Fibroblast of skin of right quadriceps (primary cell): Measurements from ENCODE around the gene ADAM23.

Experiments used
- DNase-seq: peaks from one replicate; pipeline ENCODE4 v3.0.0-alpha.2; 2013

Gene ADAM23

DNA sequence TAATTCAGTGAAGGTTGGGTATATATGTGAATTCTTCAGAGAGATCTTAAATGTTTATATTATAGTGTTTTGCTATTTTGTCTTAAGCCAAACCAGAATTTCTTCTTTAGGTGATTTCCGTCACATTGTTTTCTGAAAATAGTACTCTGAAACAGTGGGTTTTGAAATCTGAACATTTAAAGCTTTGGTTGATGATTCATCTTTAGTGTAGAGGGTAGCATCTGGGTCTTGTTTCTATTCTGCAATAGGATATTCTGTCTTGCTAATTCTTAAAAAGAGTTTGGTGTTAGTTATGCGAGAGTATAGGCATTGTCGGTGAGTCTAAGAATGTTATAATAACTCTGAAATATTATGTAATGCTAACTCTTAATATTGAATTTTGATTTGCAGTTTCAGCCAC lies 129.4 kb downstream of the ADAM23 start:
- DNase-seq: no peak

DNA sequence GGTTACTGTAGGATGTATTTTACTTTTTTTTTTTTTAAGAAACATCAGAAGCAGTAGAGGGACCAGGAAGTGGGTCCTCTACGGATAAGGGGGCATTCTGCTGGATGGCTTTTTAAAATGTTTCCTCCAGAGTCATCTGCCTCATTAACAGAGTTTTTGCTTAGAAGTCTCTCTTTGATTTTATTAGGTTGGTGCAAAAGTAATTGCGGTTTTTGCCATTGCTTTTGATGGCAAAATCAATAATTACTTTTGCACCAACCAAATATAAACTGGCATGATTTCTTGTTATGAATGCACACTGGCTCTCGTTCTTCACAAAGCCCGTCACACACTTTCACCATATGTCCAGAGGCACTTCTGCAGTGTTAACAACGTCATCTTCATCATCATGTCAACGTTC lies 130.5 kb downstream of the ADAM23 start:
- DNase-seq: no peak

DNA sequence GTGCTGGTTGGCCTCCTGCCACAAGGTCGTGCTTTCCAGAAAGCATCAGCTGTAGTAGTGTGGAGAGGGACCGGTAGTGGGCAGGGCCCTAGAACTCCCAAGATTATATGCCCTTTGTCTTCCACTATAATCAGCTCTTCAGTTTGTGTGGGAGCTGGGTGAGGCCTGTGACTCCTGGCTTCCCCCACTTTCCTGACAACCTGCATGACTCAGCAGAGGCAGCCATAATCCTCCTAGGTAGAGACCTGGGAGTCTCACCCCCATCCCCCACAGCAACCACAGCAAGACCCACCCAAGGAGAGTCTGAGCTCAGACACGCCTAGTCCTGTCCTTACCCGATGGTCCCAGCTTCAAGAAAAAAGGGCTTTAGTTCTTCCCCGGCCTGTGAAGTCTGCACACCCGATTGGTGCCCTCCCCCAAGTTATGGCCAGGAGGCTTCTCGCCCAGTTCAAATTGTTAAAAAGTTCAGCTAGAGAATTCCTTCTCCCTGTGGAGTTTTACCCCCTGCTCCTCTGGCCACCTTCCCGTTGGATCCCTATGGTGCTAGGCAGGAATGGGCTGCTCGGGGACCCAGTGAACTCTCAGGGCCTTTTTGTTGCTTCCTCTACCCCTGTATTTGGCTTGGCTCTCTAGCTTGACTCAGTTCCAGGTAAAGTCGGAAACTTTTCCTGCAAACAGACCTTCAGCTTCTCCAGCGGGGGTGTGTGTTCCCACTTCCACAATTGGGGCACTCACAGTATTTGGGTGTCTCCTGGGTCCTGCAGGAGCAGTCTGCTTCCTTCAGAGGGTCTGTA lies 141.2 kb downstream of the ADAM23 start:
- DNase-seq: no peak

DNA sequence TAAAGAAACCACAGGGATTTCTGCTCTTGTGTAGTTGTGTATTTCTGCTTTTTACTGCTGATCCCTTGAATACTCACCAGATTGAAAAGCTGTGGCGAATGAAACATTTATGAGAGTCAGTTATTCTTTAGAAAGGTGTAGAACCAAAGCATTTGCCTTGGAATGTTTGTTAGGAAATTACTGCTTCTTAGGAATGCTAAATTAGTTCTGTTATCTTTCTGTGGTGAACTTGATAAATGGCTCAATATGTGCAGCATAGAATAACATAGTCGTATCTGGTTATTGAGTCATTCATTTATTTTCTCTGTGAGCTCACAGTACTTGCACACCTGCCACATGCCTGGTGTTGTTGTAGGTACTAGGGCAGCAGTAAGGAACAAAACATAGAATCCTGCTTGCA lies 142.0 kb downstream of the ADAM23 start:
- DNase-seq: peak; percentile 13

DNA sequence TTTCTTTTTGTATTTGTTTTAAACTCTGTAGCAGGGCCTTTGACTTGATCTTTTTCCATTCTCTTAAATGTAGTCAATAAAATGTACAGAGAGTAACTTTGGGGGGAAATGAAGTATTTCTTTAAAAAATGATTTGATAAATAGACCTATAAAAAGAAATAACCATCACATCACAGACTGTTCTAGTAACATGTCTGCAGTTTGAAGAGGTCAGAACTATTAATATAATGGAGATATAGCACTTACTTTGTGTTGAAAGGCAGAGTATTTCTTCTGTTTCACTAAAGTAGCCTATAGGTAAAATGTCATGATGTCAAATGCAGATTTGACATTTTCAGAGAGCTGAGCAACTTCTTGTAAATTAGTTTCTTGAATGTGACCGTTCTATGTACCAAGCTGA lies 143.3 kb downstream of the ADAM23 start:
- DNase-seq: no peak

DNA sequence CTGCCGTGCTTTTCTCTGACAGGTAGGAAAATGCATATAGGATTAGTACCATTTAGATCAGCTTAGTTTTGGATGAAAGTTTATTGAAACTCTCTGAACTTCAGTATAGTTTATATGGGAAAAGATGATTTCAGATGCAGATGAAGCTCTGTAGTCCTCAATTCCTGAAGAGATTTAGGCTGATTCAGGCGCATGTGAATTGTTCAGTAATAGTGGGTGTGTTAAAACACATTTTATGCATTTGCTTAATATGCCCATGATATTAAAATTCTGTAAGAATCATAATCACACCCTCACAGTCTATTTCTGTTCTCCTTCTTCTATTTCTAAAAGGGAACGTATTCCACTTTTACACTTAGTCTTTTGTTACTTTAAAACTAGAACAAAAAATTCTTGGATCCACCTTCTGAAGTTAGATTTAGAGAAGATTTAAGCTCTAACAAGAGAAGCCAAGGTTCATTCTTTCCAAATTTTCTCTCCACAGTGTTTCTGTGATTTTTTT lies 154.4 kb downstream of the ADAM23 start:
- no peak for DNase-seq

DNA sequence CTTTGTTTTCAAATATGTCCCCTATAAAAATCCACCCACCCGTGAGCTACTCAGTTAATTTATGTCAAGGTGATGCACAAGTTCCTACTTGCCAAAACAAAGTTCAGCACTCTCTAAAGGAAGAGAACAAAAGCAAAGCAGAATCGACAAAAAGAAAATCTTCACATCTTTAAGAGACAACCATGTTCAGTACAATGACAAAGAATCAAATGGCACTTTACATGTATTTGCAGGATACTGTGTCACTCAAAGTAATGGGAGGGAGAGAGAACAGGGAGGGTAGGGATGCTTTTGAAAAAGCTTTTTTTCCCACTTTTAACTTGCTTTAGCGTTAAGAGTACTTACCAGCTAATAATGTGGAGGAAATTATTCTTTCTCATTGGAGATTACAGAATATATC lies 159.9 kb downstream of the ADAM23 start:
- DNase-seq: no peak

DNA sequence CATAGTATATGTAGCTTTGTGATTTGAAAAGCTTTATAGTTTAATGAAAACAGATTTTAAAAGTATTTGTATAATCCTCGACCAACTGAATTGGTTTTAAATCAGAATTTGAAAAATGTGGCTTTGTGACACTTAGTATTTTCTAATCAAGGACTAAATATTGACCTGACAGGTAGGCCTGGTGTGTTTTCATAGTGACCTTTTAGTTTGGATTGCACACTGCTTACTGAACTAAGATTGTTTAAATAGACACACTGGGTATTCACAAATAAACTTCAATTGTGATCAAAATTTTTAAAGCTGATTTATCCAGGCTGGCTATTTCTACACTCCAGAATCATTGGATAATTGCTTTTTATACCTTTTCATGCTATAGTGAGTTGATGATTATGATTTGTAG lies 167.1 kb downstream of the ADAM23 start:
- no peak for DNase-seq

DNA sequence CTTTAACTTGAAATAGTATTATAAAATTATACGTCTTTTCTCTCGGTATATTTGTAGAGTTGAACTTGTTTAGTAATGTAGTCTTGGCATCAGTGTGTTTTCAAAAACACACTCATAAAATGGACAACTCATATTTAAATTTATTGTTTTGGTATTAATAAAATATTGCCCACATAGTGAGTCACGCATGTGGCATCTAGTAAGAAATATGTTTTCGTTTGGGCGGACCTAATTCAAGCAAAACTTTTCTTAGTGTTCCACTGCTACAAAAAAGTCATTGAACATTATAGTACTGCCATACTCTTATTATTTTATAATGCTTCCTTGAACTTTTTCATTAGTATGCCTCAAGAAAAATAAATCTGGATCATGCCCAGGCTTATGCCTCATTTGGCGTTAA lies 167.9 kb downstream of the ADAM23 start:
- no peak for DNase-seq

DNA sequence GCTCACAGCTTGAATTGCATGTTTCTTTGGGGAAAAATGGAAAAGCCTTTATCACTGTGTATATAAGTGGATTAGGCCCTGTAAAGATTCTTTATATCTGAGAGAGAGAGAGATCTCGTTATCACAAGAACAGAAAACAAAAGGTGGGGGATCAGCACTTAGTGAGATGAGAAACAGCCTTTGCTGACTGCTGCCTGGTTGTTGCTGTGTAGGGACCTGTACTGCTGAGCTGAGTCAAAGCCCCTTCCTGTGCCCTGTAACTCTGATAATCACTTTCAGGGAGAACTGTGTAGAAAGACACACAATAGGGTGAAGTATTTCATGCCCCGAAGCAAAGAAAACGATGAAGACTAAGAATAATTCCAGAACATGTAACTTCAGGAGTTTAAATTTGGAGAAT lies 168.4 kb downstream of the ADAM23 start:
- no peak for DNase-seq

DNA sequence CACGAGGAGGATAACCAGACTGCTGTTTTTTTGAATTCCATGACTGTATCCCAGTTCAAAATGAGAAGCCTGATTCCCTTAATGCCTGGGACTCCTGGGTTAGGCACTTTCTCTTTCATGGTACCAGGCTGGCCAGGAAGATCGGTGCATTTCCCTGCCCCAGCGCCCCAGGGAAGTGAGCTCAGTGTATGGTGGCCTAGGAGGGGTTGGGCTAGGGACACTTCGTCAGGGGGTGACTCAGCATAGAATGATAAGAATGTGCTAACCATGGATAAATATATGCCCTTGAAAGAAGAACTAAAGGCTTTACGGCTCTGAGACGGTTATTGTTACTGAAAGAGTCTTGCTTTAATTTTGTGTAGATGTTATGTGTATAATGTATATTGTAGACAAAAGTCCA lies 171.5 kb downstream of the ADAM23 start:
- DNase-seq: peak; percentile 18

DNA sequence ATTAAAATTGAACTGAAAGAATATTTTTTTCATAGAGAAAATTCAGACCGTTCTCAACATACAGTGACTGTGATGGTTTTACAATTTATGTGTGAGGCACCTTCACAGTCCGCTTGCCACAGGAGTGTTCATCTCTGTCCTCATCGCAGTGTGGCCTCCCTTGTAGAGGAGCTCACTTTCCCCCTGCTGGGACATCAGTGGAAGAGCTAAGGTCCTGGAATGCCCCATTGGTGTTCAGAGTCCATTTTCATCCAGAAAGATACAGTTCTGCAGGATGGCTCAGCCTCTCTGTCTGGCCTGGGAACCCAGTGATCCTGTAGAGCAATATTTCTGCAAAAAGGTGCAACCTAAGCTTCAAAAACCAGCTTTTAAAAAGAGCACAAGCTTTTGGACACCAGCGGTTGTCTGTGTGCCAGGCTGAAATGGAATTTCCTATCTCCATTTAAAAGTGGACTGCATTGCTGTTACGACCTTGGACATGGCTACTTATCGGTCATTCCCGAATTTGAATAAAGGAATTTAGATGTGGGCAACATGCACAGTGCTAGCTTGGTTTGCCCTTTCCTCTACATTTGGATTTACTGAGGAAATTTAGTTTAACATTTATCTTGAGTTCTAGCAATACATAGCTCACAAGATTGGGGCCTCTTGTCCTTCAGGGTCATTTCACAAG lies 172.2 kb downstream of the ADAM23 start:
- no peak for DNase-seq

DNA sequence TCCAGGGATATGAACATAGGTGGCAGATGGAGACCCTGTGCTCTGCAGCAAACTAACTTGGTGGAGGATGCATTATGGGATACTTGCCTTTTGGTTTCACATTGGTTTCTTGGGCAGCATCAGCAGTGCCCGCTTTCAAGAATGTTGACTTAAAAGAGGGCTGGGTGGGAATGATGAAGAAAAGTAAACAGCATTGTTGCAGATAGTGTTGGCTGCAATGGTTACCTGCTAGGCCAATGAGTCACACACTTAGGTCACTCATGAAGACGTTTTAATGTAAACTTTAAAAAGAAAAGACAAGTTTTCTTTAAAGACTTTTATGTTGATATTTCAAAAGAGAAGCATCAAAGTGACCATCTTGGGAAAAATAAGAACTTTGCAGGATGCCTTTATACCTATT lies 172.8 kb downstream of the ADAM23 start:
- DNase-seq: no peak

DNA sequence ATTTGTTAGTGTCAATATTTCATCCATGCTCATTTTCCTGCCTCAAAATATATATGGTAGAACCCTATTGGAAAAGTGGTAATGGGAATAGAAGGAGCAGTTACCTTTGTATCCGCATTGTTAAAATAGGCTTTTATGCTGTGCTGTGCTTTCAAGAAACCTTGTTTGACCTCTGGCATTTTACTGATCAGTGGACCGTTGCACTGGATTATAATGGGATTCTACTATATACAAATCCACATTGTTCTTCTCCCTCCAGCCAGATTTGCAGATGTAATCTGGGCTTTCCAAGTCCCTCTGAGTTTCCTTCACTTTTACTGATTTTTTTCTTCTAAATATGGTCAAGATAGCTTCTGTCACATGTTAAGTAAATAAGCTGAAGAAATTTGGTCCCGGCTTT lies 175.7 kb downstream of the ADAM23 start:
- no peak for DNase-seq

DNA sequence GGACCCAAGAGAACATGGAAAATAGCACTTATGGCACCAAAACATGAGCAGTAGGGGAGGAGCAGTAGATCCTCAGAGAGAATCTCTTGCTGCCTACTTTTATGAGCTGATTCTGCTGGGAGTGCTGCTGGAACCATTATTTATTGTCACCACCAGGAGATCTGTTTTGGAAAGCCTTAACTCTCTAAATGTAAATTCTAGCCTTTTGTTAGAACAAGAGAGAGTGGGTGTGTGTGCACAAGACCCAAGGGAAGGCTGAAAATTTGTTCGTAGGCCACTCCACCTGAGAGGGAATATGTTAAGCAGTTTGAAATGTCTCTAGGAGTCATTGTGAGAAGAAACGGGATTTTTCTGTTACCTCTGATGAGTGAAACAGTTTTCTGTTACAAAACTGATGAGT lies 182.8 kb downstream of the ADAM23 start:
- no peak for DNase-seq

DNA sequence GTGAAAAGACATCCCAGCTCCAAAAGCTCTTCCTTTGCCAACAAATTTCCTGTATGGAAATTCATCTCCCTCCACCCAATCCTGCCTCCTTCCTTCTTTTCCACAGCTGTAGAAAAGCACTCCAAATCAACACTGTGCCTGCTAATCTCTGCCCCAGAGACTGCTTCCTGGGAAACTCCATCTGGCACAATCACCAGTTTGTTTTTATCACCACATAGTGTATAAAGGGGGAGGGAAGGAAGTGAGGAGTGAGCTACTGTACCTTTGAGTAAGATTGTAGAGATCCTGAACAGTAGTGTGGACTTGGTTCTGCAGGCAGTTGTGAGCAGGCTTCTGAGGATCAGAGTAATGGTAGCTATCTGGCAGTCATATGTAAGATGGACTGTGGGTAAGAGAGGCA lies 184.3 kb downstream of the ADAM23 start:
- DNase-seq: no peak

DNA sequence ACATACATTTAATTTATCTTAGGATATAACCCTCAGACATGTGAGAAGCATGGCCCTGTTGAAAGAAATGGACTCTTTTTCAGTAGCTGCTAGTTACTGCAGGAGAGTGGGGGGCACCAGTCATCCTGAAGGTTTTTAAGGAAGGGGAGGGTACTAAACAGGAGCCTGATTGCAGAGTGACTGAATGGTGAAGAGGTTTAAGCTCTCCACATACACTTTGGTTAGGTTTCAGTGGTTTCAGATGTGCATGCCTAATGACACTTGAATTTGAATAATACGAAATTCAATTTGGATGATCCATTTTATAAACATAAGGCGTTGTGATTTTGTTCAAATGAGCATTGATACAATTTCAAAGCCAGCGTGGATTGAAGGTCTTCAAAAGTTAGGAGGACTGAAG lies 188.0 kb downstream of the ADAM23 start:
- no peak for DNase-seq

DNA sequence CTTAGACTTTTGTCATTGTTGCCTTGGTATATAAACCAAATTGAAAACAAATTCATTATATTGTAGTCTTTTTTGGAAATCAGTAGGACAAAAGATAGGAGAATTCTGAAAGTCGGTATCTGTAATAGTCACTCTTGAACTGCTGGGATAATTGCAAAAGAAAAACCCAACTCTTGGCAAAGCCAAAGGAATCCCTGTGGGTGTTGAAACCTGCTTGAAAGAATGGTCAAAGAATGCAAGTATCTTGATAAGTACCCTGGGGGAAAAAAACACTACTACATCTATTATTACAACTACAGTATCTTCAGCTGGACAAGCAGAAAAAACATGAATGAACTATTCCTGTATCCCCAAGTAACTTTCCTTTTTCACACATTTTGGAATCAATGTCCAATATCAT lies 191.7 kb downstream of the ADAM23 start:
- no peak for DNase-seq

DNA sequence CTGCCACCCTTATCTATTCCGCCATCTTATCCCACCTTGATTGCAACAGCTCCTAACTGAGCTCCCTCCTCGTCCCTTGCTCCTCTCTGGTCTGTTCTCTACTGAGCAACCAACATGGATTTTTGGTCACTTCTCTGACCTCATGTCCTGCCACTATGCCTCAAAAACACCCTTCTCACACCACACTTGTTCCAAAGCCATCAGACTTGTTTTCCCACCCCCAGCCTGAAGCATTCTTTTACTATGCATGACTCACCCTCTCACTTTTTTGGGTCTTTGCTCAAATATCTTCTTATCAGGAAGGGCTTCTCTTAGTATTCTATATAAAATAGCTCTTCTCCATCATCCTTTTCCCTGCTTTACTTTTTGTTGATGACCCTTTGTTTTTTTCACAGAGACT lies 196.3 kb downstream of the ADAM23 start:
- no peak for DNase-seq

DNA sequence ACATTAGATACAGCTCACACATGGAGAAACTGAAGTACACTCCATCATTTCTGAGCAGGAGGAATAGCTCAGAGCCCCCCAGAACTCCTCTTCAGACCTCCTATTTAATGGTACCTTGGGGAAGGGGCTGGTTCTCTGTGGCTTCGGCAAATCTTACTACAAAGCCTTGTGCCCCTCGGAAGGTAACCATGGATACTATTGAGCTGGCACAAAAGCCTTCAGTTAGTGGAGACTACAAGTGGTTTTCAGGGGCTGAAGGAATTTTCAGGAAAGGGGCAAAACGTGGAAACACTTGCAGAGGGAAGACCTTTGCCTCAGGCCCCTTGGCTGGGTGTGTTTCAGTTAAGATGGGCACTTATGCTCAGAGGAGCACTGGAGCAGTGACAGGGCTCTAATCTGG lies 197.9 kb downstream of the ADAM23 start:
- DNase-seq: no peak

DNA sequence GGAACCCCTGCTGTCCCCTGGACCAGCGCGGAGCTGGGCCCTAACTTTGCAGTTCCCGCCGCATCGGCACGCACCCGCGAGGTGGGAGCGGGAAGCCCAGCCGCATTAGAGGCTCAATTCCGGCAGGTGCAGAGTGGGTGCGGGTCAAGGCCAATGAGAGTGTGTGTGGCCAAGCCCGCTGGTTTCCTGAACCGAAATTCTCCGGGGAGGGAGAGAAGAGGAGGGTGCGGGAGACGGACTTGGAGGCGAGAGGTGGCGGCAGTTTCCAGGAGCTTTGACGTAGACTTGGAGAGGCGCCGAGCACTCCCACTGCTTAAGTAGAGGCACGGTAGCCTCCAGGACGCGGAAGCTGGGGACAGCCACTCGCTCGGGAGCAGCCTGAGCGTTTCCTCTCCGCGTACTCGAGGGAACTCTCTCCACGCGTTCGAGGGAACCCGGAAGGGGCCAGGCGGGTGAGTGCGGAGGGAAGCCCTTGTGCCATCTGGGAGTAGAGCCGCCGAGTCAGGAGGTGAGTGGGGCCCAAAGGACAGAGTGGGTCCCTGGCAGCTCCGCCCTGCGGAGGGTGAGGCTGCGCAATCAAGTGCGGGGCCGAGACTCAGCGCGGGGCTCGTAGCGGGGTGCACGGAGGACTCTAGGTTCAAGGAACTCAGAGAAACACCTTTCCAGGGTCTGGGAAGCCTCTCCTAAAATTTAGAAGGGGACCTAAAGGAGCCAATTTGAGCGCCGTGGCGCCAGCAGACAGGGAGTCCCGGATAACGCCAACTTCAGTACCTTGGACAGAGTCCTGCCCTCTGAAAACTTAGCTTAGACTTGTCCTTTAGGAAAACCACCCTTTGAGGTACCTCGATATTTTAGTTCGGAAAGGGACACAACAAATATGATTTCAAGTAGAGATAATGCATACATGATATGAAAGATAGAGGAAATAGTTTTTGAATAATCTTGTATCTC lies 199.0 kb downstream of the ADAM23 start, which contains the start of gene FAM237A:
Gene FAM237A, plus strand, starts transcription at position 413 of the 951 bp plus-strand sequence. CDS start 1,750 bp downstream, outside the sequence.
- DNase-seq: peak; percentile 63

DNA sequence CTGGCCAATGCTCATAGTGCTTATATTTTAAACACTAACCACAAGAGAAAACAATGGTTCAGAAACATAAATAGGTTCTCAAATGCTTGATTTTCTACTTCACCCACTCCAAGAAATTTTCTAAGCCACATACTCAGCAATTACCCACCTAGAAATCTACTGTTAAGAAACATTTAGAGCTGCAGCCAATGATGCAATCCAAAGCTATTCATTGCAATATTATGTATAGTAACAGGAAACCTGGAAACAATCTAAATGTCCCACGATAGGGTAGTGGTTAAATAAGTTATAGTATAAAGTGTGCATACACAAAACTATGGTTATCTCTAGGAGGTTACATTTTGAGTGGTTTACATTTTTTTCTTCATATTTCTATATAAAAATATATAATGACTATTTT lies 204.7 kb downstream of the ADAM23 start:
- peak; percentile 23 for DNase-seq

DNA sequence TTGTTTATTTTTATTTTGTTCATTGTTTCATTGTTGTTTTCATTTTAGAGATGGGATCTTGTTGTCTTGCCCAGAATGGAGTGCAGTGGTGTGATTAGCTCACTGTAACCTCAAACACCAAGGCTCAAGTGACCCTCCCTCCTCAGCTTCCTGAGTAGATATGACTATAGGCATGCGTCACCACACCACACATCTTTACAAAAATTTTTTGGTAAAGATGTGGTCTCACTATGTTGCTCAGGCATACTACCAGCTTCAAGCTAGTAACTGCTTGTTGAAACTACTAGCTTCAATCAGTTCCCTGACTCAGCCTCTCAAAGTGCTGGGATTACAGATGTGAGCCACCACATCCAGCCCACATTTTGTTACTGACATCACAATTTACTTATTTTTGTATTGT lies 213.8 kb downstream of the ADAM23 start:
- no peak for DNase-seq
